ENCODE measurements around the gene FGFR2.

The FGFR2 gene

DNA sequence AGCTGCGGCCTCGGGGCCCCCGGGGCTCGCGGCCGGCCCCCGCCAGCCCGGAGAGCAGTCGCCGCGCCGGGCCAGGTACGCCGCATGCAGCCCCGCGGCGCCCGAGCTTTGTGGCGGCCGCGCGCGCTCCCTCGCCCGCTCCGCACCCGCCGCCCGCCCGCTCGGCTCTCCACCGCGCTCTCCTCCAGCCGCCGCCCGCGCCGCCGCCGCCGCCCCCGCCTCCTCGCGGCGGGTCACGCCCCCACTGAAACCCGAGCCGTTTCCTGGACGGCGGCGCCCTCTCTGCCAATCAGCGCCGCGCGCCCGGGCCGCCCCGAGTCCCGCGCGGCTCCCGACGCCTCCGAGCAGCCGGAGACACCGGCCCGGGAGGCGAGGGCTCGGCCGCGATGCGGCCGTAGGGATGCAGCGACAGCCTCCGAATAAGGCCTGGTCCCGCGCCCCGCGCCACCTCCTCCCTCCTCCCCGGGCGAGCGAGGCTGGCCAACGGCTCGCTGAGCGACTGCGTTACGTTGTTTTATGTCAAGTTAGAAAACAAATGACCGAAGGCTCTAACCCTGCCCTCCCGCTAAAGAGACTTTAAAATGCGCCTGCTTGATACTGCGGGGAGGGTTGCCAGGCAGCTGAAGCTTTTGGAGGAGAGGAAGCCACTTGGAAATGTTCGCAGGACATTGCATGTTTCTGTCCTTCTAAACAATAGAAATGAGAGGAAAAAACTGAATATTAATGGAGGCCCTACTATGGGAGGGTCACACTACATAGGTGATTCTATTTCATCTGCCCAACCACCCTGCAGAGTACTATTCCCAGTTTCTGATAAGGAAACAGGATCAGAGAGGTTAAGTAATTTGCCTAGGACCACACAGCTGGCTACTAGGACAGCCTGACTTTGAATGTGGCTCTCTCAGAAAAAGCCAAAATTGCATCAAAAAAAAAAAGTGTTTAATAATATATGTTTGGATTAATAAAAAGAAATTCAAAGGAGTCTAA lies at the start of gene FGFR2:
TSS of gene FGFR2 (minus strand) at position 182 of the 987 bp plus-strand sequence. CDS start 4,627 bp downstream, outside the sequence.
- DNase-seq (ENCODE audit: low spot score), result no peak

DNA sequence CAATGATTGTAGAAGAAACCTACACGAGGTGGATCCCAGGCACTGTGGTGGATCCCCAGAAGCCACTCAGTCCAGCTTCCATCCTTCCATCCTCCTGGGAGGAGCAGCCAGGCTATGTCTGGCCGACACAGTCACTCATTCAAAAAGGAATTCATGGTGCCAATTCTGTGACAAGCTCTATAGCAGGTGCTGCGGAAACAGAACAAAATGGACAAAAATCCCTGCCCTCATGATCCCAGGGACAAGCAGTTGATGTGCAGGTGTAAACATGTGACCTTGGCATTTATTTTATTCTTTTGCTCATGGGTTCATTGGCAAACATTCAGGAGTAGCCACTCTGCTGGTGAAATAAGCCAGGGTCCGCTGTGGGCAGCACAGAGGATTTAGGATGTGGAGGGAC lies 49.2 kb upstream of the FGFR2 start:
- DNase-seq (ENCODE audit: low spot score), result no peak

DNA sequence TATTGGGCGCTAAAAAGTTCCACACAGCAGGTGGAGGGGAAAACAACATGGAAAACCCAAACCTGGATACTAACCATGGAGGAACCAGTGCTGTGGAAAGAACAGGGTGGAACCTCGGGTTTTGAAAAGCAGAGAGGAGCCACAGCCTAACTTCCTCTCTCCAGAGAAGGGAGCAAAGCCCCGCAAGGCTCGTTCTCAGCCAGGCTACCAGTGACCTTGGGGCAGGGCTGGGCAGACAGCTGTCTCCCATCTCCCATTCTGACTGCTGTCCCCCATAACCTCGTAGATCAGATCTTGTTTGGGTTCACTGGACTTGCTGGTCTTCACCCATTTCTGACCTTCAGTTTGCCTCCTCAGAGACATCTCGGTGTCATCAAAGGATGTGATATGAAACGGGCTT lies 47.5 kb upstream of the FGFR2 start:
- DNase-seq (ENCODE audit: low spot score), result no peak

DNA sequence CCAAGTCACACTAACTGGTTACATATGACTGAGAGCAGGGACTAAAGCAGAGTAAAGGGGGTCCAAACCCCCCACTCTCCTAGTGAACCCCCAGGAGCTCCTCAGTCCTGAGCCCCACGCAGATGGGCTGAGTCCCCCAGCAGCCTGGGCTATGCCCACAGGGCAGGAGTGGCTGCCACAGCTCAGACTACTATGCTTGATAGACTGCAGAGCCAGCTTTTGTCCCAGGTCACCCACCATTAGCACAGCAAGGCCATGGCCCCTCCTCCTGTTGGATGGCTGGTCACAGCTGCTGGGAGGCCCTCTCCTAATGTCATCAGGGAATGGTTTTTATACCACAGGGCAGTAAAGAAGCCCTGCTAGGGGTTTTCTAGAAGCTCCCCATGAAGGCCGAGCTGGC lies 46.3 kb upstream of the FGFR2 start:
- no peak for DNase-seq (ENCODE audit: low spot score)

DNA sequence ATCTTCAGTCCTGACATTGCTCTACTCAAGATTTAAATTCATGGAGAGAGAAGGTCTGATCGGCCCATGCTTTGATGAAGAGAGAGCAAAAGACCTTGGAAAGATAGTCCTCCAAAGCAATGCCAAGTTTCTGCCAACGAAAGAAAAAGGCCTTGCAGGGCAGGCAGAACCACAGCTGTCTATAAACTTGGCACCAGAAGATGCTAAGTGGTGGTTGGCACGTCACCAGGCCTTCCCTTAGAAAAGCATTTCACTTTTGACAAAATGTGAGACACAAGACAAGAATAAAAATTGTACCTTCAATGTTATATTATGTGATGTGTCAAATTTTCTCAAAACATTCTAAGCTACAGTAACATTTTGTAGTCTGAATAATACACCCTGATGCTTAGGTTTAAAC lies 42.0 kb upstream of the FGFR2 start:
- no peak for DNase-seq (ENCODE audit: low spot score)

DNA sequence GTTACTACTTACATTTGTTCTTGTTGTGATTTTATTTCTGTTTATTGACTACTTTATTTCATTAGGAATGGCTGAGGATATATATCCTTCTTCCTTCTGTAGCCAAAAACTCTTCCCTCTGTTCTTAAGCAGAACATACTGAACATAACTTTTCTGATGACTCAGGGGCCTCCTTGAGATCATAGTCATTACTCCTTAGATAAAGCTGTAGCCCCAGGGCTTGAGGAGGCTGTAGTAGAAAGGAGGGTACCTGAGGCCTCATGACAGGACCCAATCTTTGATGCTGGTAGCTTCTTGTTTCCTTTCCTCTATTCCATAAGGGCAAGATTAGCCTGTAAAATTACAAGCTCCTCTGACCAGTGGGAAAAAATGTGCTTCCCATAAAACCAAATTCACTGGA lies 41.2 kb upstream of the FGFR2 start:
- DNase-seq (ENCODE audit: low spot score), result no peak

DNA sequence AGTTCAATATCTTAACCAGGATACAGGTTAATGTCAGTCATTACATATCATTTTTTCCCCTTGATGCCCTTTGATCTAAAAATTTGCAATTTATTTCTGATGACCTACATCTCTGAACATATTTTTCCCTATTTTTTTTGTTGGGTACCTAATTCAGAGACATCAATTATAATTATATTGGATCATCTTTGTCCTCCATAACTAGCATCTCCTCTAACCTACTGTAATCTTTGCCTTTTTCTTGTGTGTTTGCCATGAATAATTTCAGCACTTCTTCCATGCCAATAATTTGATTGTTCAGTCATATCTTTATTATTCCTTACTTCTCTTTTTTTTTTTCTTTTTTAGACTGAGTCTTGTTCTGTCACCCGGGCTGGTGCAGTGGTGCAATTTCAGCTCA lies 39.2 kb upstream of the FGFR2 start:
- no peak for DNase-seq (ENCODE audit: low spot score)

DNA sequence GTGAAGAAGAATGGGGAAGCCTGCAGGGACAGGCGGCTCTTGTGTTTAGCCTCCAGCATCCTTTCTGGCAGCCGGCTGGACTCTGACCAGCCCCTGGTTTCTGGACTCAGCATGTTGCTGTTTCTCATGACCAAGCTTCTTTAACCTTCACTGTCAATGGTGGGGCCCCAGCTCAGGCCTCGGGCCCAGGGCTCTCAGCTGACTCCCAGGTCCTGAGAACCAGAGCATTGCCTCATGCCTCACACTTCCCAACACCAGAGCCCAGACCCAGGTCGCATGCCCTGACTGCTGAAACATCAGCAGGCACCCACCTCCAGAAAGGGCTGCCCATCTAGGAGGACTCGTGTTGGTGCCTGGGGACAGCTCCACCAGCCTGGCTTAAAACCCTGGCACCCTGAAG lies 34.8 kb upstream of the FGFR2 start:
- DNase-seq (ENCODE audit: low spot score), result no peak

DNA sequence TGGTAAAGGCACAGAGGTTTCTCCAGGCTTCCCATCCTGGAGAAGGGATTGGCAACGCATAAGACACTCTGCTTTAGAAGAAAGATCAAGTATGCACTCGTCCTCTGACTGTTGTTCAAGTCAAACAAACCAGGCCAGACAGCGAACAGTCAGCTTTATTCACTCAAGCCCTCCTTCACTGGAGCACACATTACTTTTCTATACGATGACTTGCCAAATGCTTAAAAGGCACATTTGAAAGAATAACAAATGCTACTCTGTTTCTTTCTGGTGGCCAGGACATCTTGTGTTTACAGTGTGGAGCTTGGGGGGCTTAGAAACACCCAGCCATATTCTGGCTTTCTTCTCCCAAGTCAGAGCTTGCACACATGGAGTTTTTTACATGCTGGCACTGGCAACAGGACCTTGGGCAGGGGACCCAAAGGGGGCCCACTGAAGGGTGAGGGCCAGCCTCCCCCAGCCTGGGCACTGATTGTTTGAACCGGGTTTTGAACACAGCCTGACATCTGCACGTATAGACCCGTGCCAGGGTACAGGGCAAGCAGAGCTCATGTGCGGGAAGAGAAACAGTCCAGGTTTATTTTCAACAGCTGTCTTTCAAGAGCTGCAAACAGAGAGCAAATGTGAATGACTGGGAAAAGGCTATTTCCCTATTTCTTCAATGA lies 33.3 kb upstream of the FGFR2 start:
- DNase-seq (ENCODE audit: low spot score), result no peak

DNA sequence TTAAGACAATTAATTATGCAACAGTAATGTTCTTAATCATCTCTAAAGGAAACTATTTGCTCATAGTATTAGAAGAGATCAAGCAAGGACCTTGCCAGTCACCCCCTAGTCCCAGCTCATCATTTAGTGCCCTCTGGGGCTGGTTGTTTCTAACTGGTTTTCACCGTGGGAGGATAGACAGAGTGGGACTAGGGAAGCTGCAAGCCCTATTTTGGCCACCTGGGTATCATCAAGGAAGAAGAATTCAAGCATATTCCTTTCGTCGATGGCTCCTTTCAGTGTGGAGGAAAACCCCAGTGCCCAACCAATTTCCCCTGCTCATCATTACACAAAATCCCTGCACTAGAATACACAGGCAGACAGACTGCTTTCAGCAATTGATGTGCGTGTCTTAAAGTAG lies 30.6 kb upstream of the FGFR2 start:
- DNase-seq (ENCODE audit: low spot score), result no peak

DNA sequence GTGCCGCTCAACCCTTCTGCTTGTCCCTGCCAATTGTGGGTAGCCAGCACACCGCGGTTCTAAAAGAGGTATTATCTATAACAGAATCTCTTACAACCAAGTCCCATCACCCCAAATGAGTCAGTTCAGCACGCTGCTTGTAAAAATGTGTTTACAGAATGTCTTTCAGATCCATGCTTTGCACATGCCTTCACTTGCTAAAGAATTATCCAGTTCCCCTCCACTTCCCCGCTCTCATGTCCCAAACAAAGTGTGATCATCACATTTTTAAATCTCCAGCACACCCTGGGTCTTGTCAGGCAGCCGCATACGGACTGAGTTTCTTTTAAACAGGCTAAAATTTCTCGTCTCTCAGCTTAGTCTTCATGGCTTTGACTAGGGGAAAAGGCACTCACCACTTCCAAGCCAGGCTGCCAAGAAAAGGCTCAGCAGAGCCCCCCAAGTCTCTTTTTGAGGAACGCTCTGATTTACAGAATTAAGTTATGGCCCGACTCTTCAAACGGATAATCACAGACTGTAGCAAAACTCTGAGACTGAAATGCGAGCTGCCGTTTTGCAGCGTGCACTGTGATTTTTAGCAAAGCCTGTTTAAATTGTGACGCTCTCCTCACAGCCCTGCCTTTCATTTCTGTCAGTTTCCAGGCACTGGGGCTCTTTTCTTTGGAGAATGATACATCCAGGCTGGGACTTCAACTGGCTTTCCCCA lies 29.8 kb upstream of the FGFR2 start:
- DNase-seq (ENCODE audit: low spot score), result no peak

DNA sequence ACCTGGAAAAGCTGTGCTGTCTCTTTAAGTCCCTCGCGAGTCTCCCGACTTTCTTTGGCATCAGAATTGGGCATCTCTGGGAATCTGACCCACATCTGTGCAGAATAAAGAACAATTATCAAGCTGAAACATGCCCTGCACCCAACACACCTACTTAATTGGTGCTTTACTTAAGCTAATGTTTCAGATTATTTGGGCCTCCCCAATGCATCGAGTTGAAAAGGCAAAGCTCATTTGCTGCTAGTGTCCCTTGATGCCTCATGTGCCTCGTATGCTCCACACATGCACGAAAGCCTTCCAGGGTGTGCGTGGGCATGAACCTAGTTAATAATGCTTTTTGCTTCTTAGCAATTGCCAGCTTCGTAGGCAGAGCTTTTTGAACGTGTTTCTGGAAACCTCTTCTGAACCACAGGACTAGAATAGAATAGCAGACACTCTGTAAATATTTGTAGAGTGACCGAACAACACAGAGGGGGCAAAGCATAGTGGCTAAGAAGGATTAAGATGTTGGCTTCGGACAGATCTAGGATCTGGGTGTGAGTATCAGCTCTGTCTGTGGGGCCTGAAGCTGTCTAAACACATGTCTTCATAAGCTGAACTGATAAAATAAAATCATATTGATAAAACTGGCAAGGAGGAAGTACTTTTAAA lies 26.7 kb upstream of the FGFR2 start:
- DNase-seq (ENCODE audit: low spot score), result no peak

DNA sequence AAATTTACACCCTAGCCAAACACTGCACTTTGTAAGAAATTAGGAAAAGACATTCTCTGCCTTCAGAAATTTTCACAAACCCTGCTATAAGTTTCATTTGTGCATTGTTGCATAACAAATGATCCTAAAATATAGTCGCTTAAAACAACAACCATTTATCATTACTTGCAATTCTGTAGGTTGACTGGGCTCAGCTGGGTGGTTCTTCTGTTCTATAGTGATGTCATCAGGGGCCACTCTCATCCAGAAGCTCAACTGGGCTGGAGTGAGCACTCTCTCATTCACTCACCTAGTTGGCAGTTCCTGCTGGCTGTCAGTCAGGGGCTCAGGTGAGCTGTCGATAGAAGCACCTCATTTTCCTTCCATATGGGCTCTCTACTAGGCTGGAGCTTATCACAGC lies 20.7 kb upstream of the FGFR2 start:
- no peak for DNase-seq (ENCODE audit: low spot score)

DNA sequence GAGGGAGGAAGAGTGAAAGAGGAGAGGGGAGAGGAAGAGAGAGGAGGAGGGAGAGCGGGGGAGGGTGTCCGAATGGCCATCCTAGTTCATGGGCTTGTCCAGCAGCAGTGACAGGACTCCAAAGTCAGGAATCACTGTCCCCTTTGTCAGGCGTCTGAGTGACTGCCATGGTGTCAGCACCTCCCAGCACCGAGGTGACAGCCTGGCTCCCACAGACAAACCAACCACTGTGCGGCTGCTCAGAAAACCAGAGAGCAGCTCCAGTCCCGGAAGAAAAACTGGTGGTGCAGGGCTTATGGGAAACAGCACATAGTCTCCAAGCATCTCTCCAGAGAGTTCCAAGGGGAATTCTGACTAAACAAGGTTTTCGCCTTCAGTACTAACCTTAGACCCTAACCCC lies 18.9 kb upstream of the FGFR2 start:
- no peak for DNase-seq (ENCODE audit: low spot score)

DNA sequence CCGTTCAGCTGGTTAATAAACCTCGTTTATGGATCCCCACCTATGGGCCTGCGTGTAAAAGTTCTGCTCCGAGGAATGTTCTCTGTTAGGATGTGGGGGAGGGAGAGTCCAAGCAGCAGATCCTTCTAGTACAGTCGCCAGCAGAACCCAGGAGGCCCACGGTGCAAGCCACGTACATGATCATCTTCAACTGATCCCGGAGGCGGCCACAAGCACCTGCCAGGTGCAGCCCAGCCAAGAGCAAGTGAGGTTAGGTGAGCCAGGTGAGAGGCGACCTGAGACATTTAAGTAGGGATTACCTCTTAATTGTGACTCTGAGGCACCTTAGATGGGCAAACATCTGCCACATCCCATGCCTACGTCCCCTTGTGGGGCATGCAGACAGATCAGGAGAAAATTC lies 18.0 kb upstream of the FGFR2 start:
- no peak for DNase-seq (ENCODE audit: low spot score)

DNA sequence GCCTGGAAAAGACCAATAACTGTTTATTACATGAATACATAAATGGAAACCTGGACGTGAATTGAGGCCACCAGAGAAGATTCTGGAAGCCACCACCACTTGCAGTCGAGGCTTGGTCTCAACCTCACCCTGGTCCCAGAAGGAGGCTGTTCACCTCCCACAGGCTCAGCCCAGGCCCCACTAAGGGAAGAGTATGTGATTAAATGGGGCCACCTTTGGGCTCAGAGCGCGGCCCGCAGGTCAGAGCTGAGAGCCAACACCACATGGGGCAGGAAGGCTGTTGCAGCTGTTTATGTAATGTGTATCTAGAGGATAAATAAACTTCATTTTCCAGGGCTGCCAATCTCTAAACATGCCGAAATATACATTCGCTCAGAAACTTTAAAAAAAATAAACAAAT lies 17.6 kb upstream of the FGFR2 start:
- DNase-seq (ENCODE audit: low spot score), result no peak

DNA sequence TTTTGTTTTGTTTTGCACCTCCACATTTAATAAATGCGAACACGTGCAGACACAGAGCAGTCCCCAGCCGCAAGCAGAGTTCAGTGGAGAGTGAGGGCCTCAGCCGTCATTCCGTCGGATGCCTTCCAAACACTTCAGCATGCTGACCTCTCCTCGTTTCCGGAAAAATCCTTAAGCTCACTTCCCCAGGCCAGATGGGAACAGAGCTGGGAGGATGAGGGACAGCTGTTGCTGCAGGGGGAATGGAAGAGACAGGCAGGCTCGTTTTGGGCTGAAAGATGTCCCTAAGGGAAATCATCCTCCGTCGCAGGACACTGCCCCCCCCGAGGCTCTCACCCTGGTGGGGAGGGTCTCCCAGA lies 17.2 kb upstream of the FGFR2 start:
- no peak for DNase-seq (ENCODE audit: low spot score)

DNA sequence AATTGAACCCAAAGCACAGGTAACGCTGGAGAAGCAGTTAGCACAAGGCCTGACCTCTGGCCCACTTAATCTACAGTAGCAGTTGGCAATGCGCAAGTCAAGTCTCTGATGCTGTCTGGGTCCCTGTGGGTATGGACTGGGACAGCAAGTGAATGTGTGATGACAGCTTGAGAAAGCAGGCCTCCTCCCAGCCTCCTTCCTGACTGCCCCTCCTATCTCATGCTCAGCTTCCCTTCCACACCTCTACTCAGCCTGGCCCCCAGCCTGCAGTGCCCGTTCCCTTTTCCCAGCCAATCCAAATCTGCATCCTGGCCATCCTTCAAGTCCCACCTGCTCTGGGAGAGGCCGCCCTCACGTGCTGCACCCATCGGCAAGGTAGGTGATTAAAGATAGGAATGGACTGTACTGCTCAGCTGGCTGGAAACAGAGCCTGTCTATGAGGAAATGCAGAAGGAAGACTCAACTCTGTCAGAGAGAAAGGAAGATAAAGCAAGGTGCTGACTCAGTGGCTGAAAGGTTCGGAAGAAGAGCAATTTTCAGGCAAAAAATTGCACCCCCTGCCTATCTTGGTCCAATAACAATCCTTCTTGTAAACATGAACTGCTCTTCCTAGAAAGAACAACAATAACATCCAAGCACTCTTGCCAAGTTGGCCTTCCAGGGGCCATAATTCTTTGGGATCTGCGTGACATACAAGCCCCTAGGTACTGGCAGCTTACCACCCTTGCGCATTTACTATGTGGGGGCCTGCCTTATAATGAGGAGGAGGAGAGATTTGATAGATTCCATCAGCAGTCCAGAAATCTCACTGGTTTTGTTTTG lies 16.6 kb upstream of the FGFR2 start:
- DNase-seq (ENCODE audit: low spot score), result no peak

DNA sequence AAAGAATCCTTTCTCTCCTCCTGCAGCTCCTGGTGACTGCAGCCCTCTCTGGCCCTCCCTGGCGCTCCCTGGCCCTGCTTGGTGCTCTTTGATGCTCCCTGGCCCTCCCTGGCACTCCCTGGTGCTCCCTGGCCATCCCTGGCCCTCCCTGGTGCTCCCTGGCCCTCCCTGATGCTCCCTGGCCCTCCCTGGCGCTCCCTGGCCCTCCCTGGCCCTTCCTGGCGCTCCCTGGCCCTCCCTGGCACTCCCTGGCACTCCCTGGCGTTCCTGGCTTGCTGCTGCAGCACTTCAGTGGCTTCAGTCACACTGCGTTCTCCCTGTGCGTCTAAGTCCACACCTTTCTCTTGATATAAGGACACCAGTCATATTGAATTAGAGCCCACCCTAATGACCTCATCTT lies 15.2 kb upstream of the FGFR2 start:
- no peak for DNase-seq (ENCODE audit: low spot score)

DNA sequence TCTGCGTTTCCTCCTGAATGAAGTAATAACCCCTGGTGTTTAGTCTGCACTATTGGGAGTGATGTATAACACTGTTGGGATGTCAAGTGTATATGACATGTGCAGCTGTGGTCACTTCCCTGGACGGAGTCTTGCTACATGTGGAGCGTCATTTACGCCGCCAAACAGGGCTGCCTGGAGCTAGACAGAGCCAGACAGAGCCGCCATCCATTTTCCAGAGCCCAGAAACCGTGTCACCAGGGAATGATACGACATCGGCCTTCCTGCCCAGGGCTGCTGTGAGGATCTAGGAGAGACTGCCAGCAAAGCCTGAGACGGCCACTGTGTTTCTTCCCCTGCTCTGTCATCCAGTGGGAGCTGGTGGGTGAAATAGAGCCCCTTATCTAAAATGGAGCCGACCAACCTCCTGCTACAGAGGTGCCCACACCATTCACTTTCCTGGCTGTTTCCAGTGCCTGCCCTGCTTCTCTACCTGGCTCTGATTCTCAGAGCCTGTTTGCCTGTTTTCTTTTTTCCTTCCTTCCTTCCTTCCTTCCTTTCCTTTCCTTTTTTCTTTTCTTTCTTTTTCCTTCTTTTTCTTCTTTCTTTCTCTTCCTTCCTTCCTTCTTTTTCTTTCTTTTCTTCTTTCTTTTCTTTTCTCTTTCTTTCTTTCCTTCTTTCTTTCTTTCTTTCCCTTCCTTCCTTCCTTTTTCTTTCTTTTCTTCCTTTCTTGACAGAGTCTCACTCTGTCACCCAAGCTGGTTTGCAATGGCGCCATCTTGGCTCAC lies 13.3 kb upstream of the FGFR2 start:
- no peak for DNase-seq (ENCODE audit: low spot score)

Measured in CD4-positive, alpha-beta T cell treated with Interleukin-15 for 4 hours (primary cell).